ENCODE measurements around the gene S100A2.

DNA sequence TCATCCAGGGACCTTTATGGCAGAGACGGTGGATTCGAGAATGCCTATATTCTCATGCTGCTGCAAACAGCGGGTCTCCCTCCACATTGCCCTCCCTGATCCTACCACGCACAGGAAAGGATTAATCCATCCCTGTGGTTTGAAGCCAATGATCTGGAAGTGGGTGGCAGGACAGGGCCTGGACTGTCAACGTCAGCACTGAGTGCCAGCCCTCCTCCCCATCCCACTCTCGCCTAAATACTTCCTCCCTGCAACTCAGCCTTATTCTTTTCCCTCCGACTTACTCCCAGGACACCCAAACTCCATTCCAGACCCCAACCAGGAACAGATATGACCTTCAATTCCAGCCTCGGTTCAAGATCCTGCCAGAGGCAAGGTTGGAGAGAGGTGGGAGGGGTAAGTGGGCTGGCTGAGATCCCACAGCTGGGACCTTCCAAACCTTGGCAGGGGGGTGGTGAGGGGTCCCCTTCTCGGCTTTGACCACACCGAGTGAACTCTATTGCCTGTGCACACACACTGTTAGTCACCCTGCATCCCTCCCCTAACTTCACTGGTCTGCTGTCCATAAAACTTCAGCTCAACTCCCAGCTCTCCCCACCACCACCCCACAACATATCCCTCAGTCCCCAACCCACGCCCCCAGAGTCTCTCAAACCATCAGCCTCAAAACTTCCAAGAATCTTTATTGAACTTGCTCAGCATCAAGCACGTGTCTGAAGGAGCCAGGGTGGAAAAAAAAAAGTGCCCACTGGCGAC lies 22.5 kb downstream of the S100A2 start:
- TF ChIP-seq, protein P1, sequence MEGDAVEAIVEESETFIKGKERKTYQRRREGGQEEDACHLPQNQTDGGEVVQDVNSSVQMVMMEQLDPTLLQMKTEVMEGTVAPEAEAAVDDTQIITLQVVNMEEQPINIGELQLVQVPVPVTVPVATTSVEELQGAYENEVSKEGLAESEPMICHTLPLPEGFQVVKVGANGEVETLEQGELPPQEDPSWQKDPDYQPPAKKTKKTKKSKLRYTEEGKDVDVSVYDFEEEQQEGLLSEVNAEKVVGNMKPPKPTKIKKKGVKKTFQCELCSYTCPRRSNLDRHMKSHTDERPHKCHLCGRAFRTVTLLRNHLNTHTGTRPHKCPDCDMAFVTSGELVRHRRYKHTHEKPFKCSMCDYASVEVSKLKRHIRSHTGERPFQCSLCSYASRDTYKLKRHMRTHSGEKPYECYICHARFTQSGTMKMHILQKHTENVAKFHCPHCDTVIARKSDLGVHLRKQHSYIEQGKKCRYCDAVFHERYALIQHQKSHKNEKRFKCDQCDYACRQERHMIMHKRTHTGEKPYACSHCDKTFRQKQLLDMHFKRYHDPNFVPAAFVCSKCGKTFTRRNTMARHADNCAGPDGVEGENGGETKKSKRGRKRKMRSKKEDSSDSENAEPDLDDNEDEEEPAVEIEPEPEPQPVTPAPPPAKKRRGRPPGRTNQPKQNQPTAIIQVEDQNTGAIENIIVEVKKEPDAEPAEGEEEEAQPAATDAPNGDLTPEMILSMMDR (CRISPR knock-in tag; IDR thresholded peaks at IDR 0.05): no peak
- TF ChIP-seq ZNF12 (CRISPR knock-in tag; IDR thresholded peaks at IDR 0.05) (no peak), POLR2AphosphoS5 (IDR thresholded peaks at IDR 0.05; ENCODE audit: low read depth, low read length) (no peak), SETDB1 (CRISPR knock-in tag; IDR thresholded peaks at IDR 0.05; ENCODE audit: borderline replicate concordance) (no peak), SRSF1 (optimal IDR thresholded peaks at IDR 0.05; ENCODE audit: low read depth, low read length) (no peak), ZNF121 (CRISPR knock-in tag; IDR thresholded peaks at IDR 0.05) (no peak), ZSCAN29 (CRISPR knock-in tag; conservative IDR thresholded peaks at IDR 0.05) (no peak), ZNF776 (CRISPR knock-in tag; IDR thresholded peaks at IDR 0.05) (no peak), ZKSCAN8 (CRISPR knock-in tag; IDR thresholded peaks at IDR 0.05; ENCODE audit: borderline replicate concordance) (no peak), CBX5 (CRISPR knock-in tag; IDR thresholded peaks at IDR 0.05; ENCODE audit: borderline replicate concordance) (no peak), RELA (CRISPR knock-in tag; IDR thresholded peaks at IDR 0.05) (no peak)
- TF ChIP-seq, protein P2, sequence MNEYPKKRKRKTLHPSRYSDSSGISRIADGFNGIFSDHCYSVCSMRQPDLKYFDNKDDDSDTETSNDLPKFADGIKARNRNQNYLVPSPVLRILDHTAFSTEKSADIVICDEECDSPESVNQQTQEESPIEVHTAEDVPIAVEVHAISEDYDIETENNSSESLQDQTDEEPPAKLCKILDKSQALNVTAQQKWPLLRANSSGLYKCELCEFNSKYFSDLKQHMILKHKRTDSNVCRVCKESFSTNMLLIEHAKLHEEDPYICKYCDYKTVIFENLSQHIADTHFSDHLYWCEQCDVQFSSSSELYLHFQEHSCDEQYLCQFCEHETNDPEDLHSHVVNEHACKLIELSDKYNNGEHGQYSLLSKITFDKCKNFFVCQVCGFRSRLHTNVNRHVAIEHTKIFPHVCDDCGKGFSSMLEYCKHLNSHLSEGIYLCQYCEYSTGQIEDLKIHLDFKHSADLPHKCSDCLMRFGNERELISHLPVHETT (CRISPR knock-in tag; conservative IDR thresholded peaks at IDR 0.05): no peak

Measured in HepG2 (cell line).